Stimulated activated CD4-positive, alpha-beta T cell treated with anti-CD3 and anti-CD28 coated beads, Interleukin-1b, Interleukin-23, amount 100 ng/mL, for 1 hour (primary cell): ENCODE results near the gene ADAMTS9.

ENCODE experiments used
- DNase-seq, 2 donors: peaks; one replicate each; pipeline ENCODE4 v3.0.0-alpha.2; 2020; ENCODE audit warnings: low read depth in 2 of 2

The ADAMTS9 gene

DNA sequence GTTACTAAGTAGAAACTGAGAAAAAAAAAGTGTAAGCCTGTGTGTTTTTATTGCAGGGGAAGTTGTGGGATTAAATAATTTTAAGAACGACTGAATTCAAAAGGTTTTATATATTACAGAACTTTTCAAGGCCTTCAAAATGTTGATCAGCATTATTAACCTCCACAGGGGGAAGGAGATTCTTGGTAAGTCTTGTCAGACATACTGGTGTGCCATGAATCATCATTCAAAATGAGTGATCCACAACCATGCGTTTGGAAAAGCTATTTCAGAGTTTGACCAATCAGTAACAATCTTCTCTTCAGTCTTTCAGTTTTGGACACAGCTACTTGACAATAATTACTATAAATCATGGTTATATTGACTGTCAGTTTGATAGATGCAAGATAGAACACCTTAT, 70.2 kb downstream of the ADAMTS9 start:
- no peak for DNase-seq

GRCh38 chr3:64616953-64617352, 70.8 kb downstream of the ADAMTS9 start:
- DNase-seq, result no peak

DNA sequence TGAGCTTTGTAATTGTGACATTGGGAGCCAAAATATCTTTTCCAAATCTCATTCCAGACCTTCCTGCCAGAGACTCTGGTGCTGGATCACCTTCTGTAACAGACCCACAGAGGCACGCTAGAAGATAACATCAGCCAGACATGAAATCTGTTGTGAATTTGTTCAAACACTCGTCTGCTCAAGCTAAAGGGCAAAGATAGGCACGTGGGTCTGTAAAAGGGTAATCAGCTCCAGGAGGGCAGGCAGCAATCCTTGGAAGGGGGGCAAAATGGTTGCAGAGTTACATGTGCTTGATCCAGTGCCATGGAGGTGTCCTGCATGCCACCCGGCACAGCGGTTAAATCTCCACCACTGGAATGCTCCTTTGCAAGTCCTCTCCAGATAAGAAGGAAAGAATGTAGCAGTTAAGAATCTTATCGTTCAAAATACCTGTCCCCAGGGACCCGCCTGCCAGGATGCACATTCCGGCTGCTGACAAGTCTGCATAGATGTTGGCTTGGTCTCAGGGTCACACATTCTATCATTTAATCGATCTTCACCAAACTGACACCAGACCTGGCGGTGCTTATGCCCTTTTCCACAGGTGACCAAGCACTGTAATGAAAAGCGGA, 74.8 kb downstream of the ADAMTS9 start:
- no peak for DNase-seq

DNA sequence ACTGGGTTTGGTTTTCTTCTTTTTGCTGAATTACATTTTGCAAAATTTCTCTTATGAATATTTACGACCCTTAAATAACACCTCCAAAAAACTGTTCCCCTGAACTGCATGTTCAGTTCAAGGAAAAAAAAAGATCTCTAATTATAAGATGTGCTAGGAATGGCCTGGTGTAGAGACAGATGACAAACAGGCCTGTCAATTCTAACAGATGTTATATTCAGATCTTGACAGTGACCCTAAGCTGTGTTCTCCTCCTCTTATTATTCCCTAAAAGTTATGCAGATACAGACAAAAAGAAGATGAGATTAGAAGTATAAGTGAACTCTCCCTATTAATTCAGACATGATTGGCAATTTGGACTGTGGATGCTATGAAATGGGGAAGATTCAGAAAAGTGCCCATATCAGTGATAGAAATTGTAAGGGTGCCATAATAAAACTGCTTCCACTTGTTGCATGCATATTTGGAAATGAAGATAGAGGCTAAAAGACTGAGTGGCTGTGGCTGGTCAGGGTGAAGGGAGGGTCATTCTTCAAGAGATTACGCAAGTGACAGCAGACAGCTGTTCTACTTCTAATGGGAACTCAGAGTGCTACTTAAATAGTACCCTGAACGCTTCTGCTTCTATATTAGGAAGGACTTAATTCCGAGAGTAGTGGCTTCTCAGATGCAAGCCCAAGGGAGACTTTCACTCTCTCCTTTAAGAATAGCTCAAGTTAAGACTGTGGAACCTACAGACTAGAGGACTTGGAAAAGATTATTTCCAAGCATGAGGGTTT, 75.5 kb downstream of the ADAMTS9 start:
- no peak for DNase-seq

DNA sequence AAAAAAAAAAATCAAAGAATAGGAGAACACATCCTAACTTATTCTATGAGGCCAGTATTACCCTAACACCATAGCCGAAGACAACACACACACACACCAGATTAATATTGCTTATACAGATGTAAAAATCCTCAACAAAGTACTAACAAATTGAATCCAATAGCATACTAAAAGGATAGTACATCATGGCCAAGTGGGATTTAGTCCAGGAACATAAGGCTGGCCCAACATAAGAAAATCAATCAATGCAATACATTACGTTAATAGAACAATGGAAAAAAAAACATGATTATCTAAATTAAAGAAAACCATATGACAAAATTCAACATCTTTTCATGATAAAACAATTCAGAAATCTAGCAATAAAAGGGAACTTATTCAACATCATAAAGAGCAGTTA, 79.1 kb downstream of the ADAMTS9 start:
- DNase-seq, result no peak

DNA sequence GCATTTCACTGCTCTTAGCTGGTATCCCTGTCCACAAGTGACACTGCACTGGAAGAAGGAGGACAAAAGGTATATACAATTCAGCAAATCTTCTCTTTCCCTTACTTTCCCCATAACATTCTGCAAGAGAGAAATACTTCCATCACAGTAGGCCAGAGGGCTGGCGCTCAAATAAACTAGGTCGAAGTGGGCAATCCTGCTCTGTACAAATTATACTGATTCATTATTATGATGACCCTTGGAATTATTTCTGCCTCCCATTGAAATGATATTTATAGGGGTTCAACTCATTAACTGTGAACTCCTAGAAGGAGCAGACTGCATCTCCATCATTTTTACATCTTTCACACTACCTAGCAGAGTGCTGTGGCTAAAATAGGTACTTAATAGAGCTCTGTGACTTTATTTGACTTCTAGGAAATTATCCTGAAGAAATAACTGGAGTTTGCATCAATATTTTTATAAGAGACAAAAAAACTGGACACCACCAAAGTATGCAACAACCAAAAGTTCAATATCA, 80.7 kb downstream of the ADAMTS9 start:
- DNase-seq, result no peak

DNA sequence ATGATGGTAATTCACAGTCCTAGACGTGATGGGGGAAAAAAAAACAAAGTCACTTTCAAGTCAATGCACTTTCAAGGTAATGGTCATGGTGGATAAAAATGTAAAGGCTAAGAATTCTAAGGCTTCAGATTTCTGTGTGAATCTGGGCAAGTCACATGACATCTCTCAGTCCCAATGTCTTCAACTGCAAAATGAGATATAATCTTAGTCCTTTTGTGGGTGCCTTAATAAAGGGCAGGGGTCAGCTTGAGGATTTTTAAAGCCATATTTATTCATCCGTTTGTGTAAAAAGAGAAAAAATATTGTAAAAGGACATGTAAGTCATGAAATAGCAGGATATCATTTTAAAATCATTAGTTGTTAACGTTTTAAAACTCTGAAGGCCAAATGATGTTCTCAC, 83.5 kb downstream of the ADAMTS9 start:
- no peak for DNase-seq

DNA sequence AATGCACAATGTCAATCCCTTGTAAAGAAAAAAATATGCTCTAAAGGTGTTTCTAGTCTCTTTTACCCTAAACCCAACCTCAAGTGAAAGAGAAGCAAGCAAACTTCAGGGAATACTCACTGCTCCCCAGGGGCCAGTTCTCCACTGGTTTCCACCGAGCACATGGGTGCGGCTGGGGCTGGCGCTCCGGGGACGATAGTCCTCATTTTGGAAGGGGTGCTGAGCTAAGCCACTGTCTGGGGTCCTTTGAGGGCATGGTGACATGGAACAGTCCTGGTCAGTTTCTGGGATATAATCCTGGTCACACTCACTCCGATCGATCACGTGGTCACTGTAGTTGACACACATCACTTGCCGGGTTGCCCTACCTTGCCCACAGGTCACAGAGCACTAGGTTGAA, 86.0 kb downstream of the ADAMTS9 start:
- DNase-seq, result no peak

DNA sequence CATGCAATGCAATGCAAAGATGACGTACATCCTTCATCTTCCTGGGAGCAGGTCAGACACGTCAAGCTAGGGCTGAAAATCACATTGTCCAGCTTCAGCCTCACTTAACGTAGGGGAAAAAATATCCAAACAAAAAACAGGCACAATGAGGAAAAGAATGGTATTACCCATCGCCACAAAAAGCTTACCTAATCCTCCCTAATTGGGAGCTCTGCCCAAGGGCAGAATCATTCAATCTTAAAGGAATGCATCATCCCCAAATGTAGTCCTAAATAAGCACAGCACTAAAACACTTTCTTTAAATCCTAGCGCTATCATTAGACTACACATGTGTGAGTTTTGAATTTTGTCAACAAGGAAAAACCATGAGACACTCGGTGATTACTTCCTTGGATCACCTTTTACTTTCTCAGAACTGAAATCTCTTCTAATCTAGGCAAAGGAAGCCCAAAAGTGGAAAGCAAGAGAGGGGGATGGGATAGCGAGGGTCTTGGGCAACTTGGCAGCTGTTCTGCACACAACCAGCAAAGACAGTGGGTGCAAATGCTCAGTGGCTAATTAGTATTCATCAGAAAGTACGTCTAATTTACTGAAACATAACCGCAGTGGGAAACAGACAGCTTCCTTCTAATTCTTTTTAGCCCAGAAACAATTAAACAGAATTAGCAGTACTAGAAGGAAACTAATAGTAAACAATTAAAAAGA, 87.4 kb downstream of the ADAMTS9 start:
- DNase-seq, result no peak

DNA sequence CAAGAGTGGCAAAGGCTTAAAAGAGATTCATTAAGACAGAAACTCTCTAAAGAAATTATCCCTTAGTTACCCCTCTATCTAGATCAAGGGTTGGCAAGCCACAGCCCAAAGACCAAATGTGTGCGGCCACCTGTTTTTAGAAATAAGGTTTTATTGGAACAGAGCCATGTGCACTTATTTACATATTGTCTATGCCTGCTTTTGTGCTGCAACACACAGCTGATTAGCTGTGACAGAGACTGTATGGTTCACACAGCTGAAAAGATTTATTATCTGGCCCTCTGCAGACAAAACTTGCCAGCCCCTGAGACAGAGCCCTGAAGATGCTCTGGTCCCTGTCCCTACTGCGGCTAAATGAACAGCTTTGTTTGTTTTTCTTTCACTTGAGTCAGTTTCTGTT, 88.1 kb downstream of the ADAMTS9 start:
- DNase-seq, result no peak

DNA sequence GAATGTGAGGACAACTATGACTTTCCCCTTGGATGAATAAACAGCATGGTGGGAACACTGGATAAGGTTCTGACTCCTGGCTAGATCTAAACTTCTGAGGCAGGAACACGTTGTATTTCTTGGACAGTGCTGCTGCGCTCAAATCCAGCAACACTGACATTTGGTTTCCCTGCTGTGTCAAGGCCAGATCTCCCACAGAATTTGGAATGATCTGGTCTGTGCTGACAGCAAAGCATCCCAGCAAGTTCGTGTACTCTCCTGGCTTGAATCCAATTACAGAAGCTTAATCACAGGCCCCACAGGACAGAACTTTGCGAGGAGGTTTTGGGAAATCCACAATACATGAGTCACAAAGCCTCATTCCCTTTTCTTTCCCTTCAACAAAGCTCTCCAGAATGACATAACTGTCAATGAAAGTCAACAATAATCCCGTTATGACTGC, 92.5 kb downstream of the ADAMTS9 start:
- no peak for DNase-seq

DNA sequence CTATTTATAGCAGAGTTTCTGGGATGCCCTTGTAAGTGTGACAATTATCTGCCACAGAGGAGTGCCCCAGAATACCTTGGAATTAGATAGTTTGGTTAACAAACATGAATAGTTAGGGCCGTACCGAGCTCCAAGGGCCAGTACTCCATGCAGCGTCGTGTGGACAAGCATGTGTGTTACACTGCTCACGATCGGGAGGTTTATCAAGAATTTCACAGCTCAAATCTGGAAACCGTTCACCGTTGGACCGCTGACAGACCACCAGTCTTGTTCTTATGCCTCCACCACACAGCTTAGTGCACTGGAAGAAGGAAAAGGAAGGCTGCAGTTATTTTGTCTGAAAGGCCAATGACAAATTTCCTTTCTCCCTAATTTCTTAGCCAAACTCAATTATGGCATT, 93.7 kb downstream of the ADAMTS9 start:
- DNase-seq, result no peak

DNA sequence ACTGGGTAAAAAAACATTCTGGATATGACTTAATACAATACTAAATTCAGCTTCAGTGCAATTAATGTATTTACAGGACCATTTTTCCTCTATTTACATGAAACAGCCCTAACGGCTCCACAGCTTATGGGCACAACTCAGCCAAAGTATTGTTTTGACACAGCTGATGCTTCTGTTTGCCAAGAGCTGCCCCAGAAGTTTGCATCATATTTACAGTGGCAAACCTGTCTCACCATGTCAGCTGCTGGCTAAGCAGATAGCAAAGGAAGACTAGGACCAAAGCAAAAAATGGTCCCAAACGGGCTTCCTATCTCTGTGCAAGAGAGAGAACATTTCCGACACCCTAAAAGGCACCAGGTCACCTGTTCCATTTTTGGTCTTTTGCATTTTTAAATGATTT, 94.5 kb downstream of the ADAMTS9 start:
- no peak for DNase-seq

- DNase-seq, result no peak
Measured at GRCh38 chr3:64591615-64592014, 96.2 kb downstream of the ADAMTS9 start.

- no peak for DNase-seq
Measured at GRCh38 chr3:64588380-64588779, 99.4 kb downstream of the ADAMTS9 start.

DNA sequence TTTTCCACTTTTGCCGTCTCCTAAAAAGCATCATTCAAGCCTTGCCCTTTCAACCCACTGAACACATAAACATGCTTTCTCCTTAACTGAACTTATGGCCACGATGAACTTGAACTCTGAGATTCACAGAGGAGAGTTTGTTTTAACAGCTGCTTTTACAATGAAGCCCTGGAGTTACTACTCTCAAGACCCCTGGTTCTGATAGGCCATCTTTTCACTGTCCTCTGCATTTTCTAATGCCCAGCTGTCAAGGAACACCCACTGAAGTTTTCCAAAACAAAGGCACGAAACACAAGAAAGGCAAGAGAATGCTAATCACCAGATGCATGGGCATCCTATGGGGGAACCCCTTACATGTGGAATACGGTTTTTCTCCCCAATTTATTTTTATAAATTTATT, 100.8 kb downstream of the ADAMTS9 start:
- DNase-seq, result no peak

- no peak for DNase-seq
Measured at GRCh38 chr3:64584179-64584578, 103.6 kb downstream of the ADAMTS9 start.

DNA sequence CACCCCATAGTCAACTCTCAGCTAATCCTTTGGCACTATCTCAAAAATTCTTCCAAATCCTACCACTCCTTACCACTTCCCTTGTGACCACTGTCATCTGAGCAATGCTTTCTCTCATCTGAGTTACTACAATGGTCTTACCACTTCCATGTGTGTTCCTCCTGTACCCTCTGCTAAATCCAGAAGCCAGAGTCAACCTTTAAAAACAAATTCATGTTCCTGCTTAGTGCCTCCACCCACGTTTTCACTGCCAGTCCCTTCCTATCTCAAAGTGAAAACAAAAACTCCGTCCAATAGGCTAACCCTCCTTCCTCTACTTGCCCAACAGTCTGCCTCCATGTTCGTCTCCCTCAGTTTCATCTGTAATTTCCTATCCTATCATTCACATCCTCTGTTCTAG, 109.0 kb downstream of the ADAMTS9 start:
- no peak for DNase-seq

GRCh38 chr3:64578062-64578770, 109.6 kb downstream of the ADAMTS9 start:
- DNase-seq, result no peak

GRCh38 chr3:64576211-64576775, 111.5 kb downstream of the ADAMTS9 start:
- no peak for DNase-seq

- no peak for DNase-seq
Measured at GRCh38 chr3:64575211-64575844, 112.5 kb downstream of the ADAMTS9 start.
